Ovary (tissue), 3 donors: ENCODE measurements around the gene GLIPR1L1.

ENCODE experiments used
- CTCF ChIP-seq, 3 donors: fragments of 450-650 bp in 2 of 3; fragments of 200-600 bp in 1 of 3; IDR thresholded peaks; one replicate each; pipeline versions ENCODE4 v1.5.1 to v1.8.0; 2016 to 2022; ENCODE audit warnings: antibody characterized with exemption in 3 of 3, mild to moderate bottlenecking in 1 of 3
- POLR2A ChIP-seq: fragments of 450-650 bp; IDR thresholded peaks from one replicate; pipeline ENCODE4 v1.6.1; 2017; ENCODE audit warnings: antibody characterized with exemption, mild to moderate bottlenecking, moderate library complexity
- donor health status: DM: no; HTN: no; CAD: no.

- TF ChIP-seq CTCF (IDR thresholded peaks at IDR 0.05): peak; percentile 44 to 92 (median 91)
- peak; percentile 90 for TF ChIP-seq POLR2A
These were observed 56.5 kb downstream of the GLIPR1L1 start, which contains the start of gene GLIPR1L2 for GRCh38 chr12:75390899-75391538.
